Upper lobe of left lung (tissue), 4 donors: ENCODE results near the gene BARX2.

Experiments used
- CTCF ChIP-seq, 6 experiments: fragments of 450-650 bp in 4 of 6; fragments of 200-600 bp in 2 of 6; sonication (generic) in 2 of 6; IDR thresholded peaks; one replicate each; pipeline ENCODE4 v1.5.1; 2016 to 2019; ENCODE audit warnings: antibody characterized with exemption in 6 of 6
- POLR2A ChIP-seq, 4 donors: fragments of 450-650 bp; IDR thresholded peaks; one replicate each; pipeline ENCODE4 v1.5.1; 2016 to 2017; ENCODE audit warnings: antibody characterized with exemption in 4 of 4, mild to moderate bottlenecking in 2 of 4

DNA sequence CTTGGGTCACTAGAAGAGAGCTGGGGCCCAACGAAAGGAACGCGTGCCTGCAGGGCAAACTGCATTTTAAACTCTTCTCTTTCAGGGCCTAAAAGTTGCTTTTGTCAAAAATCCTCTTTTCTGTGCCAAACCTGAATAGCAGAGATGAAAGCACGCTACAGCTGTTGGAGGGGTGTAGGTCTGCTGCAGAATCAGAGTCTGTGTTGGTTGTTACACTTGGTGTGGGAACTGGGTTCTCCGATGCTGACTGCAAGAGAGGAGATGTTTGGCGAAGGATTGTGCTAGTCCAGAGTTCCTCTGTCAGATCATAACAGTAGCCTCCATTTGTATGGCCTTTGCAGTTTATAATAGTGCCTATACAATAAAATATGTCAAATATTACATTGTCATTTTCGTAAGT is 41.8 kb downstream of the BARX2 start:
- TF ChIP-seq CTCF (IDR thresholded peaks at IDR 0.05), result no peak
- no peak for TF ChIP-seq POLR2A (IDR thresholded peaks at IDR 0.05)
